ENCODE data around the gene APP.

DNA sequence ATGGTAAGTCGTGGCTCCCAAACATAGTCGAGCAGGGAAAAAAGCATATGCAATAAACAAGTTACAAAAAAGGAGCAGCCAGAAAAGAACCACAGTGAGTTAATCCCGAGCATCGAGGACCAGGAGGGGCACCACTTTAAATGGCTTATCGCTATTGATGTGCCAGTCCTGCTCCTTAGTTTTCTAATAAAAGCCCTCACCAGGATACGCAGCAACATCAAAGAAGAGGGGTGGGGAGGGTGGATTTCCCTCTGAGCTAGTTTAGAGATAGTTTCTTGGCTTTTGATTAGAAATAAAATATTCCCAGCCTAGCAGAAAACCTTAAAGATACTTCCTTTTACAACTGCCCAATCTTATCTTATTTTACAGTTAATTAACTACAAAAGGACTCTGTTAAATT is 265.4 kb downstream of the APP start:
- TF ChIP-seq, protein P1, sequence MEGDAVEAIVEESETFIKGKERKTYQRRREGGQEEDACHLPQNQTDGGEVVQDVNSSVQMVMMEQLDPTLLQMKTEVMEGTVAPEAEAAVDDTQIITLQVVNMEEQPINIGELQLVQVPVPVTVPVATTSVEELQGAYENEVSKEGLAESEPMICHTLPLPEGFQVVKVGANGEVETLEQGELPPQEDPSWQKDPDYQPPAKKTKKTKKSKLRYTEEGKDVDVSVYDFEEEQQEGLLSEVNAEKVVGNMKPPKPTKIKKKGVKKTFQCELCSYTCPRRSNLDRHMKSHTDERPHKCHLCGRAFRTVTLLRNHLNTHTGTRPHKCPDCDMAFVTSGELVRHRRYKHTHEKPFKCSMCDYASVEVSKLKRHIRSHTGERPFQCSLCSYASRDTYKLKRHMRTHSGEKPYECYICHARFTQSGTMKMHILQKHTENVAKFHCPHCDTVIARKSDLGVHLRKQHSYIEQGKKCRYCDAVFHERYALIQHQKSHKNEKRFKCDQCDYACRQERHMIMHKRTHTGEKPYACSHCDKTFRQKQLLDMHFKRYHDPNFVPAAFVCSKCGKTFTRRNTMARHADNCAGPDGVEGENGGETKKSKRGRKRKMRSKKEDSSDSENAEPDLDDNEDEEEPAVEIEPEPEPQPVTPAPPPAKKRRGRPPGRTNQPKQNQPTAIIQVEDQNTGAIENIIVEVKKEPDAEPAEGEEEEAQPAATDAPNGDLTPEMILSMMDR (IDR thresholded peaks at IDR 0.05; ENCODE audit: poor library complexity) = no peak
- TF ChIP-seq EZH2 (IDR thresholded peaks at IDR 0.05; ENCODE audit: borderline replicate concordance) (no peak), EZH2phosphoT487 (IDR thresholded peaks at IDR 0.05; ENCODE audit: low read depth, severe bottlenecking, unreplicated experiment) (no peak)
